Nucleus accumbens (tissue), 56 donors: ENCODE results near the gene LARP4B.
"Not testable (repeated sequence)": the region's sequence is repeated elsewhere in the genome, so short reads cannot be mapped to it uniquely, and the experiment has no call there.

Source experiments
- DNase-seq, 56 donors: peaks; one replicate each; lab custom pipeline; 2025; lab: John Stamatoyannopoulos, UW

The LARP4B gene

GRCh38 chr10:958856-959255, 27.4 kb upstream of the LARP4B start:
- no peak for DNase-seq

- no peak for DNase-seq
These were observed 26.6 kb upstream of the LARP4B start for GRCh38 chr10:958106-958505.

- no peak for DNase-seq
These were observed 24.3 kb upstream of the LARP4B start for GRCh38 chr10:955820-956217.

- DNase-seq = no peak
These were observed 23.8 kb upstream of the LARP4B start for GRCh38 chr10:955127-955819.

- no peak for DNase-seq
These were observed 22.9 kb upstream of the LARP4B start for GRCh38 chr10:954396-954795.

- DNase-seq = no peak
These were observed 22.3 kb upstream of the LARP4B start for GRCh38 chr10:953836-954235.

GRCh38 chr10:949446-949845, 17.9 kb upstream of the LARP4B start:
- DNase-seq = no peak

GRCh38 chr10:948347-948746, 16.8 kb upstream of the LARP4B start:
- no peak for DNase-seq

- no peak for DNase-seq
These were observed 16.4 kb upstream of the LARP4B start for GRCh38 chr10:947881-948280.

GRCh38 chr10:947051-947450, 15.5 kb upstream of the LARP4B start:
- DNase-seq = peak in 1 of 56 donors; percentile 6

GRCh38 chr10:945778-946177, 14.3 kb upstream of the LARP4B start:
- no peak for DNase-seq

GRCh38 chr10:944034-944831, 12.7 kb upstream of the LARP4B start:
- DNase-seq = peak in 3 of 56 donors; percentile 4 to 7 (median 4)

- DNase-seq = no peak
These were observed 12.0 kb upstream of the LARP4B start for GRCh38 chr10:943334-944033.

GRCh38 chr10:938941-939678, 7.6 kb upstream of the LARP4B start:
- no peak for DNase-seq

GRCh38 chr10:934746-935406, 3.4 kb upstream of the LARP4B start:
- DNase-seq = no peak

GRCh38 chr10:934165-934564, 2.7 kb upstream of the LARP4B start:
- not testable (repeated sequence) for DNase-seq

GRCh38 chr10:932589-932988, 1.1 kb upstream of the LARP4B start:
- DNase-seq = peak in 1 of 56 donors; percentile 12

- peak in 3 of 56 donors; percentile 16 to 27 (median 22) for DNase-seq
These were observed 730 bp downstream of the LARP4B start for GRCh38 chr10:930625-931325.

GRCh38 chr10:929960-930624, 1.4 kb downstream of the LARP4B start:
- DNase-seq = no peak
